H1 (cell line): ENCODE data around the gene ULK3. TPM values are rescaled to one million over a fixed set of nuclear protein-coding genes. Genes with fewer than 3 reads are reported as not detected.

ENCODE experiments used
- FOSL1 ChIP-seq: IDR thresholded peaks from 2 replicates; pipeline ENCODE4 v1.6.1; 2011; ENCODE audit warnings: mild to moderate bottlenecking, low read depth, low read length, moderate library complexity; ENCODE audit not compliant: insufficient read depth
- JUND ChIP-seq: IDR thresholded peaks from 2 replicates; pipeline ENCODE4 v1.6.1; 2011; ENCODE audit warnings: mild to moderate bottlenecking, improper control_type of control experiment, low read length
- YY1 ChIP-seq: IDR thresholded peaks from 2 replicates; pipeline ENCODE4 v1.6.1; 2011; ENCODE audit warnings: low read depth, mild to moderate bottlenecking, low read length
- polyA plus RNA-seq, 7 experiments: library from polyadenylated mRNA; depleted of rRNA in 3 of 7; stranded (reverse) in 5 of 7; unstranded in 2 of 7; fragments of >200 nt in 5 of 7; fragments of 200-250 nt in 2 of 7; gene quantifications; 1 replicate in 5 of 7; 2 replicates in 1 of 7; 4 replicates in 1 of 7; pipeline versions ENCODE4 v1.2.1 to v1.2.3, GENCODE V29; 2011 to 2013; ENCODE audit warnings: missing spikeins in 2 of 7, mixed read lengths in 2 of 7
- total RNA-seq: library from RNA; stranded (reverse); fragmentation: NEBNext Ultra II Directional; extraction: Animal tissue kit (Norgen Biotek cat#: 25700); gene quantifications from 2 replicates; pipeline ENCODE4 v1.2.1, GENCODE V29; 2021
- TF ChIP-seq, protein P1 (sequence below), 3 experiments: IDR thresholded peaks; 1 replicate in 2 of 3; 2 replicates in 1 of 3; pipeline versions ENCODE4 v1.5.1 to v1.6.1; 2011; ENCODE audit warnings: low read length in 3 of 3, mild to moderate bottlenecking in 3 of 3, inconsistent platforms in 2 of 3, low read depth in 1 of 3, moderate library complexity in 1 of 3; ENCODE audit not compliant: insufficient read depth in 1 of 3; ENCODE audit errors: control extremely low read depth in 1 of 3

ULK3 gene
- total and polyA plus RNA-seq, 2 of the 8 experiments (the other 6 are each of a cell fraction or from before 2014, with no cell fraction given) = 27.1 to 34.4 TPM

DNA sequence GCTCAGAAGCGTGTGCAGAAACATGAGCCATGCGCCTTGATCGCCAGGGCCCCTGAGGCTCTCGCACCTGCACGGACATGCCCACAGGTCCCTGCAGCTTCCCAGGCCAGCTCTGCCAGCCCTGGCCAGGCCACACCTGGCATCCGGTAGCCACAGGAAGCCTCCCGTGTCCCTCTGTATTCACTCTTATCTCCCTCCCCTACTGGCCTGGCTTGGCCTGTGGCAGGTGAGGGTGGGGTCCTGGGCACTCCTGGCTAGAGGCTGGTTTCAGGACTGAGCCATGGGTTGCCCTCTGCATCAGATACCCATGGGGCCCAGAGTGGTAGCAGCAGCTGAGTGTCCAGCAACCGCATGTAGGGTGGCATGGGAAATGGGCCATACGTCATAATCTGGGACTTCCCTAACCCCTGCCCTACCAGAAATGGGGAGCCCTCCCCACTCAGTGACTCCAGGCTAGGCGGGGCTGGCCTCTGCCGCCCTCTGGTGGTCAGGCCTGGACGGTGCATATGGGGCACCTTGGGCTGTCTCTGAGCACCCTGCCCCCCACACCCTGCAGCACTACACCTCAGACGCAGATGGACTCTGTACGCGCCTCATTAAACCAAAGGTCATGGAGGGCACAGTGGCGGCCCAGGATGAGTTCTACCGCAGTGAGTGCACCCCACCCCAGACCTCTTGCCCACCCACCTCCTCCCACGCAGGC lies 42.9 kb downstream of the ULK3 start (continued):
- TF ChIP-seq, protein P1, sequence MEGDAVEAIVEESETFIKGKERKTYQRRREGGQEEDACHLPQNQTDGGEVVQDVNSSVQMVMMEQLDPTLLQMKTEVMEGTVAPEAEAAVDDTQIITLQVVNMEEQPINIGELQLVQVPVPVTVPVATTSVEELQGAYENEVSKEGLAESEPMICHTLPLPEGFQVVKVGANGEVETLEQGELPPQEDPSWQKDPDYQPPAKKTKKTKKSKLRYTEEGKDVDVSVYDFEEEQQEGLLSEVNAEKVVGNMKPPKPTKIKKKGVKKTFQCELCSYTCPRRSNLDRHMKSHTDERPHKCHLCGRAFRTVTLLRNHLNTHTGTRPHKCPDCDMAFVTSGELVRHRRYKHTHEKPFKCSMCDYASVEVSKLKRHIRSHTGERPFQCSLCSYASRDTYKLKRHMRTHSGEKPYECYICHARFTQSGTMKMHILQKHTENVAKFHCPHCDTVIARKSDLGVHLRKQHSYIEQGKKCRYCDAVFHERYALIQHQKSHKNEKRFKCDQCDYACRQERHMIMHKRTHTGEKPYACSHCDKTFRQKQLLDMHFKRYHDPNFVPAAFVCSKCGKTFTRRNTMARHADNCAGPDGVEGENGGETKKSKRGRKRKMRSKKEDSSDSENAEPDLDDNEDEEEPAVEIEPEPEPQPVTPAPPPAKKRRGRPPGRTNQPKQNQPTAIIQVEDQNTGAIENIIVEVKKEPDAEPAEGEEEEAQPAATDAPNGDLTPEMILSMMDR (IDR thresholded peaks at IDR 0.05; ENCODE audit: control extremely low read depth in 1 of 3, insufficient read depth in 1 of 3, low read depth in 1 of 3, low read length in 3 of 3) = peak; percentile 96 to 99 (median 99)
- 0 out of 2 replicates have a peak, but pooled peaks have one; percentile 61 for TF ChIP-seq JUND
- TF ChIP-seq FOSL1 = no peak
- peak; percentile 31; the same call in 1 of the 2 replicates for TF ChIP-seq YY1
- TF ChIP-seq, all 59 proteins: peak for 10
